SK-N-SH (cell line): Measurements from ENCODE around the gene OLFM2.

ENCODE experiments used
- CTCF ChIP-seq: fragments of 200-600 bp; sonication (generic); IDR thresholded peaks from 2 replicates; pipeline ENCODE4 v1.6.1; 2017; ENCODE audit warnings: antibody characterized with exemption, mild to moderate bottlenecking, moderate library complexity
- USF1 ChIP-seq: IDR thresholded peaks from 2 replicates; pipeline ENCODE4 v1.4.0; 2012; ENCODE audit warnings: low read depth, borderline replicate concordance
- USF2 ChIP-seq: fragments of 150-350 bp; IDR thresholded peaks from 2 replicates; pipeline ENCODE4 v1.6.1; 2017; ENCODE audit warnings: antibody characterized with exemption, low read length, low read depth, borderline replicate concordance
- YY1 ChIP-seq: IDR thresholded peaks from 2 replicates; pipeline ENCODE4 v1.4.0; 2012; ENCODE audit warnings: low read depth, mild to moderate bottlenecking

- TF ChIP-seq CTCF = peak; percentile 64
- no peak for TF ChIP-seq USF2
- no peak for TF ChIP-seq YY1
- TF ChIP-seq USF1 = no peak
These were observed 21.8 kb downstream of the OLFM2 start for GRCh38 chr19:9914315-9915207.
